GM18505 (cell line): ENCODE results near the gene TCAF2.
"Not testable (repeated sequence)": the region's sequence is repeated elsewhere in the genome, so short reads cannot be mapped to it uniquely, and the experiment has no call there.

ENCODE experiments used
- ATAC-seq: cut with Tn5 transposase; IDR thresholded peaks from one replicate; pipeline ENCODE4 v1.9.1; 2021; ENCODE audit not compliant: unreplicated experiment

The TCAF2 gene

DNA sequence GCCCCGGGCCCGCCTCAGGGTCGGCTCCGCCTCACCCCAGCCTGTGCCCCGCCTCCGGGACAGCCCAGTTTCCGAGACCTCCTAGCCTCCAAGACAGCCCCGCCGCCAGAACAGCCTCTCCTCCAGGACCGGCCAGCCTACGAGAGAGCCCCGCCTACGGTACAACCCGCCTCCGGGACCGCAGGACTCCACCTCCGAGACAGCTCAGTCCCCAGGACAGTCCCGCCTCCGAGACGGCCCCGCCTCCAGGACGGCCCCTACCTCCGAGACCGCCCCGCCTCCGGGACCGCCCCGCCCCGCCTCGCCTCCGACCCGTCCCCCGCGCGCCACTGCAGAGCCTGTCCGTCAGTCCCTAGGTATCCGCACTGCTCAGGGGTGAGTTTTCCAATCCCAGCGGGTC lies at the start of gene TCAF2:
TSS of gene TCAF2 (plus strand) at position 329 of the 400 bp plus-strand sequence.
- ATAC-seq, result peak; percentile 86

DNA sequence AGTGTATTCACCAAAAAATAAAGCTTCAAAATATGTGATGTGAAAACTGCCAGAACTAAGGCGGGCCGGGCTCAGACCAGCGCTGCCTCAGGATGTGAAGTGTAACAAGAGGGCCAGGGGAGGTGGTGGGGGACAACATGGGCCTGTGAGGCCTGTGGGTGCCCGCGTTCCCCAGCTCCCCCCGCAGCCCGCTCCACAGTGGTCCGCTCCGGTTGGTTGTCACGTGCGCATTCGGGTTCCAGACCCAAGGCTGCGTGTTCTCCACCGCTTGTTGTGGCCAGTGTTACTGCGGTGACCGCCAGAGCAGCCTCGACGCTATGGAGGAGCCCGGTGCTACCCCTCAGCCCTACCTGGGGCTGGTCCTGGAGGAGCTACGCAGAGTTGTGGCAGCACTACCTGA lies 49.3 kb upstream of the TCAF2 start, which contains the start of gene CTAGE15:
TSS of gene CTAGE15 (plus strand) at position 301 of the 400 bp plus-strand sequence. CDS start at position 318, 17 bp downstream.
- ATAC-seq, result not testable (repeated sequence)

DNA sequence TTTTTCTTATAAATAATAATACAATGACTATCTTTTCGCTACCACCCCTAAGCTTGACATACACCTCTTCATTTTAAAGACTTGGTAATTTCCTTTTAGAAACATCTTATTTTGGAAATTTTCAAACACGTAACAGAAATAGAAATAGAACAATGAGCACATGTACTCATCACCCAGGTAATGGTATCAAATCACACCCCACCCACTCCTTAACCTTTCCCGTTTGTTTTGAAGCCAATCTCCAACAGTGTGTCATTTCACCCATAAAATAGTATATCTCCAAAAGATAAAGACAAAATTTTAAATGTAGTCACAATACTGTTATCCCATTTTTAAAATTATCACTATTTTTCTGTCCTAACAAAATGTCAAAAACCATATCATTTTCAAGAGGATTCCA lies 32.6 kb upstream of the TCAF2 start:
- ATAC-seq, result not testable (repeated sequence)

DNA sequence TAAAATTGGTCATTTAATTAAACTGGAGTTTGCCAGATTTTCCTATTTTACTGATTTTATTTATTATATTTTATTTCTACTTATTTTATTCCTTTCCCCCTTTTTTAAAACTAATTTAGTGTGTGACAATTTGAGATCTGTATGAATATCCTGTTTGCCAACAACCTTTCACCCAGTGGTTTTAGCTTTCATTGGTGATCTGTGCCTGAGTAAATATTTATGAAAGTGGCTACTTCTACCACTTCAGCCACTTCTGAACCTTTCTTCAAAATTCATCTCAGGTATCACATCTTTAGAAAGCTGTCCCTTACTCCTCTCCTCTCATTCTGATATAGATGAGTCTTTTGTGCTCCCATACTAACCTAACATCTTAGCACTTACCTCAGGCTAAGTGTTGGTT lies 30.9 kb upstream of the TCAF2 start:
- ATAC-seq, result not testable (repeated sequence)

DNA sequence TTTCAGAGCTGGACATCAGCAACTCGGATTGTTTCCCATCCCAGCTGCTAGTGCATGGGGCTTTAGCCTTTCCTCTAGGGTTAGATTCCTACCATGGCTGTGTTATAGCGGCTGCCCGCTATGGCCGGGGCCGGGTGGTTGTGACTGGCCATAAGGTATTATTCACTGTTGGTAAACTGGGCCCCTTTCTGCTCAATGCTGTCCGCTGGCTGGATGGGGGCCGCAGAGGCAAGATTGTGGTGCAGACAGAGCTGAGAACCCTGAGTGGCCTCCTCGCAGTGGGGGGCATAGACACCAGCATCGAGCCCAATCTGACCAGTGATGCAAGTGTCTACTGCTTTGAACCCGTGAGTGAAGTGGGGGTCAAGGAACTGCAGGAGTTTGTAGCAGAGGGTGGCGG lies 22.7 kb upstream of the TCAF2 start:
- not testable (repeated sequence) for ATAC-seq

DNA sequence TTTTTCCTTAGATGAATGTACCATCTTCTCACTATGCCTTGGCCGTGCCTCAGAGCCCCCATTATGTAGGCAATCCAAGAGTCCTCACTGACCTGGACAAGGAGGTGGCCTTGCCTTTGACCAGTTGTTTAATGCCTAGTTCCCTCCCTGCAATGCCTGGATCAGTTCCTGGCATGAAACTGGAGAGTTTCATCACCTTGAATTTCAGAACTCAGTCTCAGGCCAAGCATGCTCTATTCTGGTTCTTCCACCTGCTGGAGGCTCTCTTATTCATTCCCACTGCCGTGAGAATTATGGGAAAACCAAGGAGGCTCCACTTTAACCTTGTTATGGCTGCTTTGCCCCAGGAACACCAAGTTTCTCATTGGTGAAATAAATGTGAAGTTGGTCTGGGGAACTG lies 17.2 kb upstream of the TCAF2 start:
- not testable (repeated sequence) for ATAC-seq

DNA sequence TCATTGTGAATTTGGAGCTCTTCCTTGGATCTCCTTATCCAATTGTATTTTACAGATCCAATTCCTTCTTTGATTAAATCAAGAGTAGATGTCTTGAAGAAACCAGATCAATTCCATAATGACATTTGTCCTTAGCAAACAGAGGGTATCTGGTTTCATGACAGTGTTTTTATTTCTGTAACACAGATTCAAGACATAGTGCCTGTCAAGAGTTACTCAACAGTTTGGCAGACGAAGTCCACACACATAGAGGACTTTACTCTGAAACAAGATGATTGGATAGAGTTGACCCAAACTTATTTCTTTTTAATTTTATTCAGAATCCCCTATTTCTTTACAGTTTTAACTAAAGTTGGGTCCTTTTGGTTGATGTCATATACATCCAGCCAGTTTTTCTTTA lies 14.7 kb upstream of the TCAF2 start:
- ATAC-seq, result not testable (repeated sequence)

DNA sequence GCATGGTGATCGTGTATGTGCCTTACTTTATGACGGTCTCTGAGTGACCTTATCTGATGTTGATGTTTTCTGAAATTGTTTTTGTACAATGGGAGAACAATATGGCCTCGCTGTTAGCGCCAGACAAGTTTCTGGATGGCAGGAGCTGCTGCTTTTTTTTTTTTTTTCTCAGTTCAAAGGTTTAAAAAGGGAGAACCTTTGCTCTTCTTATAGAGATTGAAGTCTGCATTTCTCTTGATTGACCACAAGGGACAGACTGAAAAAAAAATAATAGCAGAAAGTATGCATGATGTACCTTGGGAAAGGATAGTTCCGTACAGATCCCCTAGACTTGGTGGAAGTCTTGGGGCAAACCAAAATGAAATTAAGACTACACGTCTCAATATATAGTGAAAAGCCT lies 5.2 kb upstream of the TCAF2 start:
- not testable (repeated sequence) for ATAC-seq

DNA sequence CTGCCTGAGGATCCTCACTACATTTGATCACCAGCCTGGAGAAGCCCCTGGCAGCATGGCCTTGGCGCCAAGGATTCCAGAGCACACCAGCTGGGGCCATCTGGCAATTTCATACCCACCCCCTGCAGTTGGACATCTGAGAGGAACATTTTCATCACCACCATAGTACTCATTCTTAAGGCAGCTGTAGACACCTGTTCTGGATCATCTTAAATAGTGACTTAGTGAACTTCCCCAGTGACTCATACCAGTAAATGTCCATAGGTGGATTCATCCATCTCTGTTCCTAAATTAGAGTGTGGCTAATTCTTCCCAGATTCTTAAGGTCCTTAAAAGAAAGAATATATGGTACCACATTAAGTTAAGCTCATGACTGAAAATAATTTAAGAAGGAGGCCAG lies 3.6 kb upstream of the TCAF2 start:
- not testable (repeated sequence) for ATAC-seq

DNA sequence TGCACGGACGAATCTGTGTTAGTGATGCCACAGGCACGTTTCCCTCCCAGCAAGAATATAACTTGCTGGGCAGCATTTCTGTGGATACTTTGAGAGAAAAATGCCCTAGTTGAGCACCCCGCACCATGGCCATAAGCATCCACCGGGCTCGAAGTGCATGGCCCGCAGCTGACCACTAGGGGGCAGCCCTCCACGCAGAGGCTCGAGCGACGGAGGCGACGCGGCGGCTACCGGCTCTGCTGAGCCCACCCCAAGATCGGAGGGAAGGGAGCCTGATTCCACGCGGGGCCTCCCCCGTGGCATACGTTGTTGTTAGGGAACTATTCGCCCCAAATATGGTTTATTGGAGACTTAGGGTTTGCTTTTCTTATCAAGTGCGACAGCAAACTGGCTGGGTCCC lies 716 bp upstream of the TCAF2 start:
- ATAC-seq, result peak; percentile 26

DNA sequence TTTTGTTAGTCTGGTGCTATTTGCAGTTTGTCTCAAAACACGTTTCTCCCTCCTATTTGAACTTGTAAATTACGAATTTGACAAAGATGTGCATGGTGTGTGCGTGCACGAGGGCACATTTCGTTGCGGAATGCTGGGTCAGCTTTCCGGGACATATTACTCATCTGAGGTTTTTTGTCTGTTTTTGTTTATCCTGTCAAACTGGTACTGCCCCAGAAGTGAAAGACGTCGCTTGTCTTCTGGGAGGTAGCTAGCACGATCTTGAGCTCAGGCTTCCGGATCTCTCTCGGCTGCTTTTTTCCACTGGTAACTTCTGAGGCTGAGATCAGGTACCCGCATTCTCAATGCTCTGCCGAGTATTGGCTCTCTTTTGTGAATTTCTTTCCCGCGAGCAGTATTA lies 401 bp downstream of the TCAF2 start:
- peak; percentile 30 for ATAC-seq

DNA sequence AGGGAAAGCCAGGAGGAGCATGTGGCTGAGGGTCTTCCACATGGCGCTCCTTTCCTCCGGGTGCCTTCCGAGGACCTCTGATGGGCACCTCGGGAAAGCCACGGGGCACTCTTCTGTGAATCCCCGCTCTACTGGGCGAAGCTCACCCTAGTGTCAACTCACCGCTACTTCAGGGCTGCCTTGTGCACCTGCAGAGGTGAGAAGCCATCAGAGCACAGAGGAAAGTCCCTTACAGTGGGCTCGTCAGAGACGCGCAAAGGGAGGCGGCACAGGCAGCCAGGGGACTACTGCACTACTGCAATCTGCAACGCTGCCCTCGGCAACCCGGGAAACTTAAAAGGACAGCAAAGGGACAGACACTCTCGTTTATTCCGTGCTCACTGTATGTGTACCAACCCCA lies 1.4 kb downstream of the TCAF2 start:
- peak; percentile 26 for ATAC-seq

DNA sequence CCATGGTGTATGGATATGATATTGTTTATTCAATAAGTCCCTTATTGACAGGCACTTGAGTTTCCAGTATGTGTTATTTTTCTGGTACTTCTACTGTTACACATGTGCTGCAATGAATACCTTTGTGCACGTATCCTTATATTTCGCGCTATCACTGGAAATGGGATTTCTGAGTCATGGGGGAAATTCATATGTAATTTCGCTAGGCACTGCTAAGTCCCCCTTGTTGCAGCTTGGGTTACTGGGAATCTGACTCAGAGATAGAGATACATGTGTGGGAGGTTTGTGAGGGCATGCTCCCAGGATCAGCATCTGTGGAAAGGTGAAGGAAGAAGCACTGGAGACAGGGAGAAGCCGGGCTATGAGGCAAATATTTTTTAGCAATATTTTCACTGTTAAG lies 9.9 kb downstream of the TCAF2 start:
- not testable (repeated sequence) for ATAC-seq

DNA sequence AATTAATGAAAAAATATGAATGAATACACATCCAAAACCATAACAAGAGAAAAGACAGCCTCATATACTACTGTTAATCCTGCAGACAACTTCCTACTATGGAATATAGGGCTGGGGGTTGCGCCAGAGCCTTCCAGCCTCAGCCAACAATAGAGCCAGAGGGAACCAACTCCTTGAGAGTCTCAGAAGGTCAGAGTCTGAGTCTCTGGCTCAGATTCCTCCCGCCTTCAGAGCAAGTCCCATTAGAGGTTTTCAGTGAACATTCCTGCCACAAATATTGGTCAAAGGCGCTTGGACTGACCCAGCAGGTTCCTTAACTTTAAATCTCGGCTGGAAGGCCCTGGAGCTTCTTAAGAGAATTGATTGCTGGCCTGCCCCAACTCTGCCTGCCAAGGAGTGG lies 11.7 kb downstream of the TCAF2 start:
- not testable (repeated sequence) for ATAC-seq

DNA sequence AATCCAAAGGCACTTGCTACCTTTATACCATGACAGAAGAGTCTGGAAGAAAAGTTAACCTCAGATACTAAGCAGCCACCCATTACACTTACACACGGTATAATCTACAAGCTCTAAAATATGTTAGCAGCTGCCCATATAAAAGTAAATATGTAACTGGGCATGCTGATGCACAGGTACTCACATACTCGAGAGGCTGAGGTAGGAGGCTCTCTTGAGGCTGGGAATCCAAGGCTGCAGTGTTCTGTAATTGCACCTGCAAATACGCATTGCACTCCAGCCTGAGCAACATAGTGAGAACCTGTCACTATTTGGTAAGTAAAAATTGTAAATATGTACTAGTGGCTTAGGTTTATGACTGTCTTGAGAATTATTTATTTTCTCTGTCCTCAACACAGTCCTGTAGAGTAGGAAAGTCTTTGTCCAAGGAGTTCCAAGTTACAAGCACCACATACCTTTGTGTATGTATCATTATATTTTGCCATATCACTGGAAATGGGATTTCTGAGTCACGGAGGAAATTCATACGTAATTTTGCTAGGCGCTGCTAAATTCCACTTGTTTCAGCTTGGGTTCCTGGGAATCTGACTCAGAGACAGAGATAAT lies 12.3 kb downstream of the TCAF2 start:
- ATAC-seq, result not testable (repeated sequence)

DNA sequence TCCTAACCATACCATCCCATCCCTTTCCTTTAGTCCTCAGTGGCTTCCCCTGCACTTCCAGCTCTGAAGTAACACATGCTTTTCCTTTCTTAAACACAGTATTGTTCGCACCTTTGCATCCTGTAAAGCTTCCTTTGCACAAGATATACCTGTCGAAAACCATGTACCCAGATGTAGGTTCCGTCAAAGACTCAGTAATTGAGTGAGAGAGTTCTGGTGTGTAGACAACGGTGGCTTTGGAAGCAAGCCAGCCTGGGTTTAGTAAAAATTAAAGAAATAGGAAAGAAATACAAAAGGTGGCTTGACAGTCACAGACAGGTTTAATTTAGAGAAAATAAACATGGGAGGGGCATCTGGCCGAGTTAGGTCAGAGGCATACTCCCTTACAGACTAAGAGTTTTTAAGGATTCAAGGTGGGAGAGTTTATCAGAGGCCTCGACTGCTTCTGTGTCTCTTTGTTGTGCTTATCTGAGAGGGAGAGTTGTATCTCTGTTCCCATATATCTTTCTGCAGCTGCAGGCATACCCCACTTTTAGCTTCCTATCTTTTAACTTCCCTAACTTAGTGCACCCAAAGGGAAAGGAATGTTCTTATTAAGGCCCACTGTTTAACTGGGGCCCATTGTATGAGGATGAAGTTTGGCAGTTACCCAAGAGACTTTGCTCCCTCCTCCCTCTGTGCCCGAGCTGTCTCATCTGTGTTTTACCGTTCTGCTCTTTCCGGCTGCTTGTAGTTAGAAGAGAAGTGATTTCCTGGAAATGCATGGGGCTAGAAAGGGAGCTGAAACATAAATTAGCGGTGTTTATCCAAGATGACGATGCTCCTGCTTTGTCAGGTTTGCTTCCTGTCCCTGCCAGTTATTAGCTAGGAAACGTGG lies 14.8 kb downstream of the TCAF2 start:
- not testable (repeated sequence) for ATAC-seq

DNA sequence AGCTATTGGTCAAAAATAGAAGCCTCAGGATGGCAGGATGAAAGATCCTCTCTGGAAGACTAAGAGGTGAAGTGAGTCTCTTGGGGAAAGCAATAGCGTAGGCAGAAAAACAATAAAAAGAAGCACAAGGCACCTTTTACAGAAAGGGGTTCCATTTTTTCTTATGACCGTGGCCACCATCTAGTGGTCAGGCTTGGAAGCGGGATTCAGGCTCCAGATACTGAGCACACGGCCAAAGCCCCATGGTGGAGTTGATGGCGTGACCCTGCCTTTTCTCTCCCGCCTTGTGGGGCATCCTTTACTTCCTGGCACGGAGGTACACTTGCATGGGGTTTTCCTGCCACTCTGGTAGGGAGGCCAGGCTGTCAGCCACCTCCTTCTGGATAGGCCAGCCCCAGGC lies 18.6 kb downstream of the TCAF2 start:
- not testable (repeated sequence) for ATAC-seq

DNA sequence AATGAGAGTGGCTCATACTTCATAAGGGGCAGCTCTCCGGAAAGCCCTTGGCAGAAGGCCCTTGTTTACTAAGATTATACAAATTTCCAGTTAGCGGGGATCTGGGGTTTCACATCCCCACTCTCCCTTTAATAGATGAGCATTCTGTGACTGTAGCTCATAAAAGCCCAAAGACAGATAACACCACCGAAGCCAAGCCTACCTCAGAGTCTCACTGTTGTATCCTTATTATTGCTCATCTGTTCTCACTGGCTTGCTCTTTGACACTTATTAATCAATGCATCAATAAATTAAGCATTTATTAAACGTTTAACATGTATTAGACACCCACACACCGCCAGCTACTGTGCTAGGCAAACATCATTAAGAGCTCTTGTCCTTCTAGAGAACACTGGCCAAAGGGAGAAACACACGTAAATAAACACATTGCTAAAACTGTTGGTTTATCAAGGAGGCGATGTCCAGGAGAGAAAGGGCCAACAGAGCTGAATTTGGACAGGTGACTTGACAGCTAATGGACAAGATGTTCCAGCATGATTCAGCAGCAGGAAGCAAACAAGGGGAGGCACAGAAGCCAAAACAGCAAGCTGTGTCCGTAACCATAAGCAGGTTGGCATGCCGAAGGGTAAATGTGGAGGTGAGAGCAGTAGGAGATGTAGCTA lies 19.9 kb downstream of the TCAF2 start:
- not testable (repeated sequence) for ATAC-seq

DNA sequence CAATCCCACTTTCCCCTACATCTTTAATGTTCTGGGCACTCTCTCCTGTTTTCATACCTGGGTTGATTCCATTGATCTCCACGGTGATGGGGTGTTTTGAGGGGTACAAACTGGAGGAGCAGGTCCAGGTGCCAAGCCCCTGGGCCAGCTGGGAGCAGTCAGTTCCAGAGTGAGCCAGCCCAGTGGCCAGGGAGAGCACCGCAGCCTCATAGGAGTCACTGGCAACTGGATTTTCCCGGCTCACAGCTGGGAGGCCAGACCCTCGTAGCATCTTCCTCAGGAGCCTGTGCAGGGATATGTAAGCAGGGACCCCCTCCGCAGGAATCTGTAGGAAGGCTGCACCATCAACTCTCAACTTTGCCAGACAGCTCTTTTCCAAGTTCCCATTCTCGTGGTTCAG lies 25.8 kb downstream of the TCAF2 start:
- not testable (repeated sequence) for ATAC-seq

DNA sequence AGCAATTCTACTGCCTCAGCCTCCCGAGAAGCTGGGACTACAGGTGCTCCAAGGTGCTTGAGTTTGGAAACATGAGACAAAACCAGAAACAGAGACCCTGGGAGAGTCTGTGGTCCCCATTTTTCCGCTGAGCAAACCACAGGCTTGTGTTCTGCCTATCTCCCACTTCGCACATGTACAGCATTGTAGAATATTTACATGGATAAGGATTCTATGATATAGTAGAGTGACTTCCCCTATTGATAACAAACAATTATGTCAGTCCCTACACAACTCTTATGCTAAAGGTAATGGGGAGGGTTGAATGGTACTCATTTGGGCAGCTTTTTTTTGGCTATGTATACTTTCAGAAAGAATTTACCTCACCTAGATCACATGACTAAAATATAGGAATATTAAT lies 29.1 kb downstream of the TCAF2 start:
- ATAC-seq, result not testable (repeated sequence)

DNA sequence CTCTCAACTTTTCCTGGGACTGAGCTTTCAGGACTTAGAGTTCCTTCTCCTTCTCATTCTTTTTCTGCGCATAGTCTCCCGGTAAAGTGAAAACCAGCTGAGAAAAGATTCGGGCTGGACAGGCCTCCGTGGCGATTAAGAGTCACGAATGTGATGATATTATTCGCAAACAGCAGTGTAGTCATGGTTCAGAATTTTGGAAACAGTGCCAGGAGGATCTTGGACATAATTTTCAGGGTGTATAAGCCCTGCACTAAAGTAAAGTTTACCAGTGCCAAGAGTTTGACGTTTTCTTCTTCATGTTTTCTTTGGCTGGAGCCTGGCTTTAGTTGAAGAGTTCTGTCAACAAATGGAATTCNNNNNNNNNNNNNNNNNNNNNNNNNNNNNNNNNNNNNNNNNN lies 29.7 kb downstream of the TCAF2 start:
- not testable (repeated sequence) for ATAC-seq
